K562 (cell line): ENCODE results near the gene NAV2. TPM values are rescaled to one million over a fixed set of nuclear protein-coding genes. Genes with fewer than 3 reads are reported as not detected.

Experiments
- CTBP1 ChIP-seq: fragments of 450-650 bp; IDR thresholded peaks from 2 replicates; pipeline ENCODE4 v1.6.1; 2016; ENCODE audit warnings: borderline replicate concordance
- DPF2 ChIP-seq: fragments of 450-650 bp; IDR thresholded peaks from 2 replicates; pipeline ENCODE4 v1.6.1; 2016
- EP400 ChIP-seq: fragments of 450-650 bp; IDR thresholded peaks from 2 replicates; pipeline ENCODE4 v1.6.1; 2017; ENCODE audit warnings: antibody characterized with exemption, mild to moderate bottlenecking, moderate library complexity
- FOXJ2 ChIP-seq: fragments of 200-800 bp; sonication (Bioruptor generic); IDR thresholded peaks from 2 replicates; pipeline ENCODE4 v1.6.1; 2016; ENCODE audit warnings: missing genetic modification characterization, missing compliant biosample characterization
- GTF2E2 ChIP-seq: fragments of 200-800 bp; sonication (Bioruptor generic); IDR thresholded peaks from 2 replicates; pipeline ENCODE4 v1.6.1; 2016; ENCODE audit warnings: missing genetic modification characterization, missing compliant biosample characterization
- HOXB6 ChIP-seq: fragments of 250-450 bp; sonication (Bioruptor Pico); IDR thresholded peaks from 2 replicates; pipeline ENCODE4 v1.5.1; 2022; ENCODE audit warnings: mild to moderate bottlenecking, borderline replicate concordance
- KLF13 ChIP-seq: fragments of 450-650 bp; IDR thresholded peaks from 2 replicates; pipeline ENCODE4 v1.6.1; 2016; ENCODE audit warnings: missing genetic modification characterization, low read depth, mild to moderate bottlenecking, missing compliant biosample characterization, moderate library complexity, borderline replicate concordance
- MBD2 ChIP-seq: sonication (generic); IDR thresholded peaks from 2 replicates; pipeline ENCODE4 v1.6.1; 2016; ENCODE audit warnings: low read depth, borderline replicate concordance
- MCM7 ChIP-seq, 2 experiments: fragments of 450-650 bp; IDR thresholded peaks; 2 replicates each; pipeline ENCODE4 v1.6.1; 2016 to 2018
- MEIS2 ChIP-seq: fragments of 450-650 bp; IDR thresholded peaks from 2 replicates; pipeline ENCODE4 v1.6.1; 2014; ENCODE audit warnings: mild to moderate bottlenecking; ENCODE audit not compliant: partially characterized antibody
- MYC ChIP-seq, 2 experiments: fragments of 250-450 bp in 1 of 2; sonication (Bioruptor Pico) in 1 of 2; IDR thresholded peaks; 2 replicates each; pipeline versions ENCODE4 v1.5.1 to v1.6.1; 2012 to 2021; ENCODE audit warnings: low read depth in 2 of 2, borderline replicate concordance in 1 of 2, improper control_type of control experiment in 1 of 2, low read length in 1 of 2, mild to moderate bottlenecking in 1 of 2, moderate library complexity in 1 of 2
- NBN ChIP-seq: fragments of 450-650 bp; IDR thresholded peaks from 2 replicates; pipeline ENCODE4 v1.6.1; 2016; ENCODE audit warnings: low read depth, mild to moderate bottlenecking
- NCOR1 ChIP-seq: fragments of 450-650 bp; IDR thresholded peaks from 2 replicates; pipeline ENCODE4 v1.6.1; 2016; ENCODE audit warnings: mild to moderate bottlenecking, moderate library complexity
- NR2F6 ChIP-seq: fragments of 450-650 bp; formaldehyde crosslinking; IDR thresholded peaks from 2 replicates; pipeline ENCODE4 v1.4.0; 2020; ENCODE audit warnings: mild to moderate bottlenecking
- PHF8 ChIP-seq: fragments of 200-600 bp; sonication (generic); IDR thresholded peaks from 2 replicates; pipeline ENCODE4 v1.6.1; 2012; ENCODE audit warnings: mixed run types, mild to moderate bottlenecking, inconsistent platforms, low read length, moderate library complexity, borderline replicate concordance
- RAD21 ChIP-seq, 2 experiments: fragments of 250-450 bp in 1 of 2; fragments of 450-650 bp in 1 of 2; sonication (Bioruptor Pico) in 1 of 2; formaldehyde crosslinking in 1 of 2; IDR thresholded peaks in 1 of 2; conservative IDR thresholded peaks in 1 of 2; 2 replicates each; pipeline versions ENCODE4 v1.4.0 to v1.8.0; 2020 to 2022; ENCODE audit warnings: mild to moderate bottlenecking in 2 of 2, moderate library complexity in 1 of 2
- RUNX1 ChIP-seq: sonication (generic); IDR thresholded peaks from 2 replicates; pipeline ENCODE4 v1.6.1; 2016; ENCODE audit warnings: antibody characterized with exemption, low read depth
- SMC3 ChIP-seq: conservative IDR thresholded peaks from 2 replicates; pipeline ENCODE4 v1.6.1; 2011; ENCODE audit warnings: low read depth, low read length, improper control_type of control experiment; ENCODE audit not compliant: insufficient read depth
- SRF ChIP-seq, 2 experiments: fragments of 250-450, 450-650 bp in 1 of 2; sonication (Bioruptor Pico) in 1 of 2; sonication (generic) in 1 of 2; formaldehyde crosslinking; IDR thresholded peaks; 2 replicates each; pipeline versions ENCODE4 v1.5.0 to v1.5.1; 2020 to 2022; ENCODE audit warnings: mild to moderate bottlenecking in 1 of 2, missing genetic modification reagents in 1 of 2
- TAL1 ChIP-seq: fragments of 450-650 bp; IDR thresholded peaks from 2 replicates; pipeline ENCODE4 v1.6.1; 2016; ENCODE audit warnings: mild to moderate bottlenecking
- TBL1XR1 ChIP-seq, 2 experiments: IDR thresholded peaks; 2 replicates each; pipeline ENCODE4 v1.6.1; 2012; ENCODE audit warnings: improper control_type of control experiment in 2 of 2, low read length in 2 of 2, mild to moderate bottlenecking in 1 of 2
- polyA plus RNA-seq, 8 experiments: library from polyadenylated mRNA; depleted of rRNA in 4 of 8; stranded (reverse) in 5 of 8; unstranded in 3 of 8; fragments of >200 nt; fragmentation: Nextera tagmentation in 2 of 8; fragmentation: Illumina TruSeq in 1 of 8; extraction: Ambion mirVana in 2 of 8; extraction: Trizol in 1 of 8; gene quantifications; 2 replicates each; pipeline versions ENCODE4 v1.2.1 to v1.2.3, GENCODE V29; 2011 to 2014; ENCODE audit warnings: inconsistent platforms in 1 of 8, missing spikeins in 1 of 8
- total RNA-seq, 7 experiments: library from RNA; depleted of rRNA in 6 of 7; stranded (reverse); fragments of >200 nt in 6 of 7; fragmentation: Illumina TruSeq in 2 of 7; extraction: Trizol in 2 of 7; gene quantifications; 2 replicates each; pipeline versions ENCODE4 v1.2.1 to v1.2.3, GENCODE V29; 2011 to 2021; ENCODE audit warnings: low replicate concordance in 1 of 7
- TF ChIP-seq, protein P1 (sequence below): IDR thresholded peaks from 2 replicates; pipeline ENCODE4 v1.6.1; 2012; ENCODE audit warnings: low read depth, low read length, improper control_type of control experiment, borderline replicate concordance
- TF ChIP-seq, protein P2 (sequence below): sonication (generic); formaldehyde crosslinking; IDR thresholded peaks from 2 replicates; pipeline ENCODE4 v1.8.1; 2023; ENCODE audit warnings: mild to moderate bottlenecking, missing genetic modification reagents
- TF ChIP-seq, protein P3 (sequence below): fragments of 250-450 bp; sonication (Bioruptor Pico); IDR thresholded peaks from 2 replicates; pipeline ENCODE4 v1.5.0; 2021

Gene NAV2
- total and polyA plus RNA-seq, 9 of the 15 experiments (the other 6 are each of a cell fraction or from before 2014, with no cell fraction given) = 0.03 to 0.35 (median 0.05) TPM

DNA sequence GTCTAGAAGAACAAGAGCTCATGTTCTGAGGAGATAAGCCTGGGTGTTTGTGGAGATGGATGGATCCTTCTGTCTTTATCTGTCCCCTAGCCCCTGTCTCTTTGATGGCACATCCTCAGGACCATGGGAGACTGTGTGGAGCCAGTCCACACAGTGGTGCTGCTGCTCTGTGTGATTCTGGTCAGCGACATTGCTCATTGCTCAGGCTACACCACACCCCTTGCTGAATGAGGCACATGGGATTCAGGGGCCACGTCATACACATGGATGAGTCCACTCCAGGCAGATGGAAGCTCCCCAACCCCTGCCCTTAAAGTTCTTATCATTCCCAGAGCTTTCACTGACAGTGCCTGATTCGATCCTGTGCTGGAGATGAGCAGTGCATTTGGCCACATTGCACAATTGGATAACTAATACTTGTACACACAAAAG is 222.2 kb downstream of the NAV2 start (continued):
- TF ChIP-seq RAD21 (CRISPR knock-in tag; conservative IDR thresholded peaks at IDR 0.05 in 1 of 2, IDR thresholded peaks at IDR 0.05 in 1 of 2) (peak in 1 of 2 experiments; percentile 50; a peak in 2 of 4 replicates), HOXB6 (CRISPR knock-in tag) (no peak), TAL1 (peak; percentile 34; the same call in 1 of the 2 replicates), CTBP1 (peak; percentile 92), PHF8 (no peak), EP400 (no peak), SRF (CRISPR knock-in tag; IDR thresholded peaks at IDR 0.05) (no peak), MCM7 (IDR thresholded peaks at IDR 0.05) (no peak), DPF2 (no peak), NR2F6 (CRISPR knock-in tag) (no peak), NCOR1 (no peak), KLF13 (tag) (no peak), RUNX1 (no peak), MYC (IDR thresholded peaks at IDR 0.05; ENCODE audit: low read depth, low read length) (no peak), MYC (CRISPR knock-in tag; IDR thresholded peaks at IDR 0.05; ENCODE audit: borderline replicate concordance, low read depth) (no peak), FOXJ2 (tag) (no peak), GTF2E2 (no peak), MEIS2 (peak; percentile 46), NBN (no peak), SMC3 (0 out of 2 replicates have a peak, but pooled peaks have one; percentile 8), MBD2 (no peak), TBL1XR1 (IDR thresholded peaks at IDR 0.05; ENCODE audit: low read length in 2 of 2) (no peak)
- TF ChIP-seq, protein P1, sequence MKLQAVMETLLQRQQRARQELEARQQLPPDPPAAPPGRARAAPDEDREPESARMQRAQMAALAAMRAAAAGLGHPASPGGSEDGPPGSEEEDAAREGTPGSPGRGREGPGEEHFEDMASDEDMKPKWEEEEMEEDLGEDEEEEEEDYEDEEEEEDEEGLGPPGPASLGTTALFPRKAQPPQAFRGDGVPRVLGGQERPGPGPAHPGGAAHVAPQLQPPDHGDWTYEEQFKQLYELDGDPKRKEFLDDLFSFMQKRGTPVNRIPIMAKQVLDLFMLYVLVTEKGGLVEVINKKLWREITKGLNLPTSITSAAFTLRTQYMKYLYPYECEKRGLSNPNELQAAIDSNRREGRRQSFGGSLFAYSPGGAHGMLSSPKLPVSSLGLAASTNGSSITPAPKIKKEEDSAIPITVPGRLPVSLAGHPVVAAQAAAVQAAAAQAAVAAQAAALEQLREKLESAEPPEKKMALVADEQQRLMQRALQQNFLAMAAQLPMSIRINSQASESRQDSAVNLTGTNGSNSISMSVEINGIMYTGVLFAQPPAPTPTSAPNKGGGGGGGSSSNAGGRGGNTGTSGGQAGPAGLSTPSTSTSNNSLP = no peak
- TF ChIP-seq, protein P2, sequence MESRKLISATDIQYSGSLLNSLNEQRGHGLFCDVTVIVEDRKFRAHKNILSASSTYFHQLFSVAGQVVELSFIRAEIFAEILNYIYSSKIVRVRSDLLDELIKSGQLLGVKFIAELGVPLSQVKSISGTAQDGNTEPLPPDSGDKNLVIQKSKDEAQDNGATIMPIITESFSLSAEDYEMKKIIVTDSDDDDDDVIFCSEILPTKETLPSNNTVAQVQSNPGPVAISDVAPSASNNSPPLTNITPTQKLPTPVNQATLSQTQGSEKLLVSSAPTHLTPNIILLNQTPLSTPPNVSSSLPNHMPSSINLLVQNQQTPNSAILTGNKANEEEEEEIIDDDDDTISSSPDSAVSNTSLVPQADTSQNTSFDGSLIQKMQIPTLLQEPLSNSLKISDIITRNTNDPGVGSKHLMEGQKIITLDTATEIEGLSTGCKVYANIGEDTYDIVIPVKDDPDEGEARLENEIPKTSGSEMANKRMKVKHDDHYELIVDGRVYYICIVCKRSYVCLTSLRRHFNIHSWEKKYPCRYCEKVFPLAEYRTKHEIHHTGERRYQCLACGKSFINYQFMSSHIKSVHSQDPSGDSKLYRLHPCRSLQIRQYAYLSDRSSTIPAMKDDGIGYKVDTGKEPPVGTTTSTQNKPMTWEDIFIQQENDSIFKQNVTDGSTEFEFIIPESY (CRISPR knock-in tag) = no peak
- TF ChIP-seq, protein P3, sequence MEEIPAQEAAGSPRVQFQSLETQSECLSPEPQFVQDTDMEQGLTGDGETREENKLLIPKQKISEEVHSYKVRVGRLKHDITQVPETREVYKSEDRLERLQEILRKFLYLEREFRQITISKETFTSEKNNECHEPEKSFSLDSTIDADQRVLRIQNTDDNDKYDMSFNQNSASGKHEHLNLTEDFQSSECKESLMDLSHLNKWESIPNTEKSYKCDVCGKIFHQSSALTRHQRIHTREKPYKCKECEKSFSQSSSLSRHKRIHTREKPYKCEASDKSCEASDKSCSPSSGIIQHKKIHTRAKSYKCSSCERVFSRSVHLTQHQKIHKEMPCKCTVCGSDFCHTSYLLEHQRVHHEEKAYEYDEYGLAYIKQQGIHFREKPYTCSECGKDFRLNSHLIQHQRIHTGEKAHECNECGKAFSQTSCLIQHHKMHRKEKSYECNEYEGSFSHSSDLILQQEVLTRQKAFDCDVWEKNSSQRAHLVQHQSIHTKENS (CRISPR knock-in tag) = no peak
